CD4-positive, alpha-beta T cell treated with Interleukin-1 beta for 1 hour (primary cell): ENCODE data around the gene FGF5.
A peak's percentile ranks its signal among the peaks of the same experiment; 100 is the strongest.
"Not testable (repeated sequence)": the region's sequence is repeated elsewhere in the genome, so short reads cannot be mapped to it uniquely, and the experiment has no call there.

Experiments
- DNase-seq, 2 donors: peaks; one replicate each; pipeline ENCODE4 v3.0.0-alpha.2; 2020 to 2022

FGF5 gene

DNA sequence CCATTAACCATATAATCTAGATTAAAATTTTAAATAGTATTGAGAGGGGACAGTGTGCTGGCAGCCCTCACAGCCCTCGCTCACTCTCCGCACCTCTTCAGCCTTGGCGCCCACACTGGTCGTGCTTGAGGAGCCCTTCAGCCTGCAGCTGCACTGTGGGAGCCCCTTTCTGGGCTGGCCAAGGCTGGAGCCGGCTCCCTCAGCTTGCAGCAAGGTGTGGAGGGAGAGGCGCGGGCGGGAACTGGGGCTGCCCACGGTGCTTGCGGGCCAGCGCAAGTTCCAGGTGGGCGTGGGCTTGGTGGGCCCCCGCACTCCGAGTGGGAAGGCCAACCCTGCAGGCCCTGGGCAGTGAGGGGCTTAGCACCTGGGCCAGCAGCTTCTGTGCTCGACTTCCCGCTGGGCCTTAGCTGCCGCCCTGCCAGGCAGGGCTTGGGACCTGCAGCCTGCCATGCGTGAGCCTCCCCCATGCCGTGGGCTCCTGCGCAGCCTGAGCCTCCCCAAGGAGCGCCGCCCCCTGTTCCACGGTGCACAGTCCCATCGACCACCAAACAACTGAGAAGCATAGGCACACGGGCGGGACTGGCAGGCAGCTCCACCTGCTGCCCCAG is 36.3 kb downstream of the FGF5 start:
- DNase-seq = no peak

DNA sequence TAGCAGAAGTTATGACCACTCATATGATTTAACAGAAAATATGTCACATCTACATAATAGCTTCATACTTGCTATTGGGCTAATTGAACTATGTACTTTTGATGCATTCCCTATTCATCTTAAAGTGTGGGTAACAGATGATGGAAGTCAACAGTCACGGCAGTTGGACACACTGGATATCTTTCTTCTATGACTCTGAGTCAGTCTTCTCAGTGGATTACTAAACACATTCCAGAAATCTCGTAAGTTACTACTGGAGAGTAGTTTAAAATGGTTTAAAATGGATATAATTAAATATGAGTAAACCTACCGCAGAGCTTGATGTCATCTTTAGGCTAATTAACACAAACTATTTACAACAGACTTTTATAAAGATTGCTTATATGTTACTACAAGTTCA is 39.0 kb downstream of the FGF5 start:
- DNase-seq = no peak

DNA sequence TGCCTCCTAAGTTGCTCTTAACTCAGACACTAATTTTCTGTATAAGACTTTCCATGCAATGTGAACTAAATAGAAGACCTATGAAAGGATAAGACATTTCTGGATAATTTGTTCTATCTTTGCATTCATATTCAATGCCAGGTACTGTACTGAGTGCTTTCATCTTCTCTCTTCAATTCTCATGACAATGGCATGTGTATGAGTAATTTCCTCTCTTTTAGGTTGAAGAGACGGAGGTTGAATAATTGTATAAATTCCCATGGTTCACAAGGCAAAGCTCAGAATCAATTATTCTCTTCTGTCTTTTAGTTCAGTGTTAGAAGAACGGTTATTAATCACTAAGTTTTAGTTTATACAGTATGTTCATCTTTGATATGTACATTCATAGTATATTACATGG is 39.8 kb downstream of the FGF5 start:
- no peak for DNase-seq

DNA sequence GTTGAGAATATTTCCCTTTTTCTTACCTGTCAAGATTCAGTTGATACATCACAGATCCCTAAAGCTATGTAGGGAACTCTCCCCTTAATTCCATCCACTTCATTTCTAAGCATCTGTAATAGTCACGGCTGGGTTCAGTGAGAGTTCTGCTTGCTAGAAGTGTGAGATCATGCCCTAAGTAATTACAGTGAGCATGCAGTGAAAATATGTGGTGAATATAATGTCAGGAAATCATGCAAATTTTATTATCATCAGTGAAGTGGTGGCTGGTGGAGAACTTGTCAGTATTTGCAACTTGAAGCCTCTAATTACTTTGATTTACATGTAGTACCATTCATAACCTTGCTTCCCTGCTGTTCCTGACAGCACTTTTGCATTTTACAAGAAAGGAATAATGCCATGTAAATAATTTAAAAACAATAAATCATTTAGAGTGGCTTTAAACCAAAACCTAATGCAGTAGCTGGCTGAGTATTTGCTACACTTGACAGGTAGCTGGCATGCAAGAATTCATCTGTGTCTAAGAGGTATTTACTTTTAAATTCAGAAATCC is 40.8 kb downstream of the FGF5 start:
- DNase-seq = no peak

DNA sequence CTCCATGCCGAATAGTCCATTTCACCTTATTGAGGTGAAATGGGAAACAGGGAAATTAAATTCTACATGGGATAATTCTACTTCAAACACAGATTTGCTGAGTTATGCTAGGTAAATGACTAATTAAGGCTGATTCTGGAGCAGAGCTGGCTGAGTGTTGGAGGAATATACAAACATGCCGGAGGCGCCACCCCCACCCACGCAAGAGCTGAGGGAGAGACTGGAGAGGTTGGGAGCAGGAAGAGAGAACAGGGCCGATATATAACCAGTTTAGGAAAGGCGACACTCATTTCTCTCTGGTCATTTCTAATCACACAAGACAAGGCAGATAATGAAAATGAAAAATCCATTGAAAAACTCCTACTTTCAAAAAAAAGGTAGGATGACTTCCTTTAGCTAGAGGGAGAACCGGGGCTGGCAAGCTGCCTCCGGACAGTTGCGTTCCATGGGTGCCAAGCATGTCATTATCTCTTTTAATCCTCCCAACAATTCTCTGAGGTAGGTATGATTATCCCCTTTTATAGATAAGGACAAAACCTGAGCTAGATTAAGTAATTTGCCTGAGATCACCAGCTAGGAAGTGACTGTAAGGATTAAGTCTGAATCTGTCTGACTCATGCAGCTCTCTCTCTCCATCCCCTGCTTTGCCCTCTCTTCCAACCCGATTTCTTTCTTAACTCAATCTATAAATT is 41.5 kb downstream of the FGF5 start:
- DNase-seq = no peak

DNA sequence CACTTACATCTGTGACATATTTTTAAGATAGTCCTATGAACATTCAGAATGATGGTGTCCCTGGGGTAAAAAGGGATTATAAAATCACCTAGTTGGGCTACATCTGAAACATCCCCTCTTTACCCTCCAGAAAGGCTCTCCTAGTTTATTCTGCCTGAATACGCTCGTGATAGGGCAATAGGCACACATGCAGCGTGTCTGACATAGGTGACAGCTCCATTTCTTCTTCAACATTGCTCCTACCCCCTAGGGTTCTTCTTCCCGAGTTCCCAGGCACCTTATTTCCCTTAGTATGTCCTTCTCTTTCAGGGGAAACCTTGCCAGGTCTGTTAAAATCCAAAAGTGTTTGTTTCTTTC is 42.0 kb downstream of the FGF5 start:
- no peak for DNase-seq

DNA sequence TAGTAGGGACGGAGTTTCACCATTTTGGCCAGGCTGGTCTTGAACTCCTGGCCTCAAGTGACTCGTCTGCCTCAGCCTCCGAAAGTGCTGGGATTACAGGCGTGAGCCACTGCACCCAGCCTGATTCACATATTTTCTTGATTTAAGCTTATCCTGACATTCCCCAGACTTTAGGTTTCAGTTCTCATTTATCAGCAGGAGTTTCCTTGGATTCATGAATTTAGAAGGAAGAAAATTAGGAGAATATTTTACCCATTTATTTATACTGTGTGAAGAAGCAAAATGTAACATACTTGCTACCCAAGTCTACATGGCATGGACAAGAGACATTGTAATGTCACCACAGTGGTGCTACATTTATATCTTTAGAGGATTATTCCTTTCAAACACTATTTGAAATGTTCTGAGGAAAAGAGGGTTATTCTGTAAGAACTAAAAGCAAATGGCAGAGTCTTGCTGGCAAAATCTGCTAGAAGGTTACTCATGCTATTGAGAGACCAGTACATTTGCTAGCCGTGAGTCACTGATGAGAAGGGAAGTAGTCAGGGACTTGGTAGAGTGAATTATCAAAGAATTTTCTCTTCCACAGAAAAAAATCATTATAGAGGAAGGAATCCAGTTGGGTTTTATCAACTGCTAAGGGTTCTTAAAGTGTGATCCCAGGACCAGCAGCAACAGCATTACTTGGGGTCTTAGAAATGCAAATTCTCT is 43.0 kb downstream of the FGF5 start:
- DNase-seq = no peak

DNA sequence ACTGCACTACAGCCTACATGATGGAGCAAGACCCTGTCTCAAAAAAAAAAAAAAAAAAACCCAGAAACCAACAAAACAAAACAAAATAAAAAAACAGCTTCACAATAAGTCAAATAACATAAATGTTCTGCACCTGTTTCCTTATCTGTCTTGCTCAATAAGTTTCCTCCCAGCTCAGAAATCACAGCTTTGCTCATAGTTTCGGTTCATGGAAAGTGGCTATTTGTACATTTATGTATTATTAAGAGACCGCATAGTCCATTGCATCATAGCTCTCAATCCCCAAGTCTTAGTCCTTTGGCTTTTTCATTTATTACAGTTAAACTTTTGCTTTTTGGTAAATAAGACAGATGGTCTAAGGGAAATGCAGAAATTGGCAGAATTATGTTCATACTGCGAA is 44.7 kb downstream of the FGF5 start:
- DNase-seq = no peak

DNA sequence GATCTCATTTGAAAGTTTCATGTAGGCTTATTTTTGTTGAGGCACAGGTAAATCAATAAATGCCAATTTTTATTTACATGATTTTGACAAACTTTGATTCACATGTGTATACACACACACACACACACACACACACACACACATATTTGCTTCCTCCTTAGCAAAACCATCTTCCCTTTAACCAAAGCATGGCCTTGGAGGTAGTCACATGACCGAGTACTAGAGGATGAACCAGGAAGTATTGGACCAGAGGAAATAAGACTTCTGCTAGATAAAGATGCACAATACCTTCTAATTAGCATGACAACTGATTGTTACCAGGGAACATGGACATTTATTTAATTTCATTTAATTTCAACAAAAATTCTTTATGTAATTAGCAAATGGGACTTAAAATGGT is 45.7 kb downstream of the FGF5 start:
- no peak for DNase-seq

DNA sequence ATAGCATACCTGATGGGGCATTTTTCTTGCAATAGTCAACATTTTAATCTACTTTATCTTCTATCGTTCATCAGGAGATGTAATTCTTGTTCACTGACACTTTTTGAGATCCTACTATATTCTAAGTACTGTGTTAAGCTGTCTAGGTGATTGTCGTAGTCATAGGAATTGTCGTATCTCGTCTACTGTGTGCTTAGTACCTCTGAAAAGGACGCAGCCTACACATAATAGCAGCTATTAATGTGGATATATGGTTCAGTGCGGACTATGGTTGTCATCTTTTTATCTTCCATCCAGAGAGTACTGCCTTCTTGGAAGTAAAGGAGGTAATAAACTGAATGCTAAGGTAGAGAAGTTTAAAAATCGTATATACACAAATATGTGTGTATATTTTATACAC is 47.2 kb downstream of the FGF5 start:
- DNase-seq = no peak

DNA sequence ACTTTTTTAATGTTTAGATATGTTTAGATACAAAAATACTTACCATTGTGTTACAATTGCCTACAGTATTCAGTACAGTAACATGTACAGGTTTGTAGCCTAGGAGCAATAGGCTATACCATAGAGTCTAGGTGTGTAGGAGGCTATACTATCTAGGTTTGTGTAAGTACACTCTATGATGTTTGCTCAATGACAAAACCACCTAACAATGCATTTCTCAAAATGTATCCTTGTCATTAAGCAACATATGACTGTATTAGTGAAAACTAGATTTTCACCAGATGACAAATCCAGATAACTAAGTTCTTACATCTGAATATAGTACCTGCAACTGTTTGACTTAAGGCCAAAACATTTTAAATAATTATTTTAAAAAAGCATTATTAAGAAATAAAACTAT is 49.4 kb downstream of the FGF5 start:
- DNase-seq = not testable (repeated sequence)

DNA sequence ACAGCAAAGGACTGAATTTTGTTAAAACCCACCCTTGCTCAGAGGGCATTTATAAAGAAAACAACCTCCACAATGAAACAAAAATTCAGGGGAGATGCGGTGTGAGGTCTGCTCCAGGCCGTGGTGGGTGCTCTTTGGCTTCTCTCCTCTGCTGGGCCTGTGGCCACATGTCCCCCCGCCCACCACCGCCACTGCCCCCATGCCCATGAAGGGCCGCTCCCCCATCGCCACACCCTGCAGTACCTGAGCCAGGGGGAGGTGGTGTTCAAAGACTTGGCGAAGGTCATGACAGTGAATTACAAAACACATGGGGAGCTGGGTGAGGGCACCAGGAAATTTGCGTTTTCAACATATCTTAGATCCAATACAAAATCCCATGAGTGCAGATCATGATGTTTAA is 54.9 kb downstream of the FGF5 start:
- DNase-seq = no peak

DNA sequence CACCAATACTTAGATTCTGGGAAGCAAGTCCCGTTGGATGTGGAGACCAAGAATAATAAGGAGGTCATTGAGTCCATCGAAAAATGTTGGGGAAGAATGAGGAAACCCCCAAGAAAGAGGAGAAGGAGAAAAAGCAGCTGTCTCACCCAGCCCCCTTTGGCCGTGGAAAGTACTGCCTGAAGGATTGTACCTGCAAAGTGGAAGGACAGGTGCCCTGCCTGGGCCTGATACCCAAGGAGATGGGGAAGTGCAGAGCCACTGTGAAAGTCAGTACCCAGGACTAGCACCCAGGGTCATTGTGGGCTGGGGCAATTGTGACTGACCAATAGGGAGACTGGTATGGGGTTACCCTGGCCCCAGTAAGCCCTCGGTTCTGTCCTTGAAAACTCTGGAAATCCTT is 55.3 kb downstream of the FGF5 start:
- DNase-seq = no peak

DNA sequence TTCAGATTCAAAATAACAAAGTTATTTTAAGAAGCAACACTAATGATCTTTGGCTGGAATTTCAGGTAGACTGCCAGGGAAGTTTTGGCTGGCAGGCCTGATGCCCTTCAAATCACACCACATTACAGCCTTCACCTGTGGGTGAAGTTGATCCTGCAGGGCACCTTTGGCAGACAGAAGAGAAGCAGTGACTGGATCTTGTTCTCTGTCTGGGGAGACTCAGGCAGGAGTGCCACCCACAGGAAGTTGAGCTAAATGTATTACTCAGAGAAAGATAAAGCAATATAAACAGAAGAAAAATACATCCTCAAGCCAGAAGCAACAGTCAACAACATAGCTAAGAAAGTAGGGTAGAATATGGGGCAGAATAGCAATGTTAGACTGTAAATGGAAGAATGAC is 56.3 kb downstream of the FGF5 start:
- no peak for DNase-seq

DNA sequence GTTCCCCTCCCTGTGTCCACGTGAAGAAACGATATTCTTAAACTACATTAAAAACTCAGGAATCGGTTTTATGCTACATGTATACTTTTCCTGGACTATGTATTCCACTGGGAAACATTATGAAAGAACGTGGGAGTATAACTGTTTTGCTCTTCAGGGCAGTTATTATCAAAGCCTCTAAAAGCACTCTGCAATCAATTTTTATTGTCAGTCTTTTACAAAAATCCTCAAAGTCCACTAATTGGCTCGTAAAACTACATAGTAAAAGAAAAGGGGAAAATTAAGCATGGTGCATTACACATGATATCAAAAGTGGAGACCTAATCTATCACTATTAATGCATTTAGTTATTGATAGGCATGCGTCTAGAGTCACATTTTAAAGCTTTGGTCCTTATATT is 57.7 kb downstream of the FGF5 start:
- DNase-seq = no peak

DNA sequence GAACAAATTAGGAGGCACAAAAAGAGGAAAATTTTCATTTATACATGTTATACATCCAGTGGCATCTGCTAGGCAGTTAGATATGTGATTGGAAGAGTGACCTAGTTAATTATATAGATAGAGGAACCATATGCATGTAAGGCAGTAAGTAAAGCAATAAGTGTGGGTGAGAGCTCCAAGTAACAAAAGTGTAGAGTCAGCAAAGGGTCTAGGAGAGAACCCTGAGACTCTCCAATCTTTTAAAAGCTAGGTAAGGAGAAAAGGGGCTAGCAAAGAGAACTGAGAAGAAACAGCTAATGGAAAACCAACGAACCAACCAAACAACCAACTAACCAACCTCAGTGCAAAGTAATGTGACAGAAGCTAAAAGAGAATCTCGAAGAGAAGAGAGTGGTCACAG is 65.2 kb downstream of the FGF5 start:
- no peak for DNase-seq

DNA sequence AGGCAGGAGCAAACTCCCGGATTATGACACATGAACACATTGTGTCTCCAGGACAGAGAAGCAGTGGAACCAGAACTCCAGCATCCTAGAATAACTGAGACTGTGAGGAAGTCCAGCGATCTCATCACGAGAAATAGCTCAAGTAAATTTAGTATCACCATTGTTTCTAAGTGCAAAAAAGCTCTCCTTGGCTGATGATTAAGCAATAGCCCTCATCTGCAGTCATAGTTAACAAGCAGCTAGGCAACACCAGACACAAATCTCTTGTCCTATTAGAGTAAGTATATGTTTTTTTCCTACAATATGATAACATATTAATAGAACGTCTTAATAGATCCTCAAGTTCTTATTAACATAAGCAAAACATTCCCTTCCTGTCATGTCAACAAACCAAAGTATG is 66.7 kb downstream of the FGF5 start:
- DNase-seq = no peak

DNA sequence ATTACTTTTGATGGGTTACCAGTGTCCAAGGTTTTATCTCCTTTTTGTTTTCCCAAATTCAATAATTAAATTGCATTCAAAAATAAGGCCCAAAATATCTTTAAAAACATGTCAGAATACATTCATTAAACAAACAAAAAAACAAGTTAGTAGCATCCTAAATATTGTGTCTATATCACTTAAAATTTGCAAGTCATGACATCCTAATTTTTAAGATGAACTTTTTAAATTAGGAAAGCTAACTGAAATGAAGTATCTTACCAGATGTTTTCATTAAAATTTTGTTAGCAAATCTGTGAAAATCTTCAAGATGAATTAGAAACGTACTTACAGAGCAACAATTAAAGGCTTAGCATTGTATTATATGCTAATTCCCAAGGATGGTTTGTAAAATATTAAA is 68.1 kb downstream of the FGF5 start:
- no peak for DNase-seq

DNA sequence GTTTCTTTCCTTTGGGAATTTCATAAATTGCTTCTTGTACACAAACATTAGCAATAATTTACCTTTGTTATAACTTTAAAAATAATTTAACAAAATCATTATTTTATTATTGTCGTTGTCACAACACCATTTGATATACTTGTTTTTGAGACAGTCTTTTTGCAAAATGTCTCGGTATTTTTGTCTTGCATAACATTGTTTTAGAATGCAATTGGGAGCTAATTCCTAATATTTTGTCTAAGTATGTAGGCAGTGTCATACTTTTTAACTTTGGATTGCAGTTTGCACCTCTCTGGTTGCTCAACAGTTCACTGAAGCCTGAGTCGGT is 68.7 kb downstream of the FGF5 start:
- DNase-seq = no peak

DNA sequence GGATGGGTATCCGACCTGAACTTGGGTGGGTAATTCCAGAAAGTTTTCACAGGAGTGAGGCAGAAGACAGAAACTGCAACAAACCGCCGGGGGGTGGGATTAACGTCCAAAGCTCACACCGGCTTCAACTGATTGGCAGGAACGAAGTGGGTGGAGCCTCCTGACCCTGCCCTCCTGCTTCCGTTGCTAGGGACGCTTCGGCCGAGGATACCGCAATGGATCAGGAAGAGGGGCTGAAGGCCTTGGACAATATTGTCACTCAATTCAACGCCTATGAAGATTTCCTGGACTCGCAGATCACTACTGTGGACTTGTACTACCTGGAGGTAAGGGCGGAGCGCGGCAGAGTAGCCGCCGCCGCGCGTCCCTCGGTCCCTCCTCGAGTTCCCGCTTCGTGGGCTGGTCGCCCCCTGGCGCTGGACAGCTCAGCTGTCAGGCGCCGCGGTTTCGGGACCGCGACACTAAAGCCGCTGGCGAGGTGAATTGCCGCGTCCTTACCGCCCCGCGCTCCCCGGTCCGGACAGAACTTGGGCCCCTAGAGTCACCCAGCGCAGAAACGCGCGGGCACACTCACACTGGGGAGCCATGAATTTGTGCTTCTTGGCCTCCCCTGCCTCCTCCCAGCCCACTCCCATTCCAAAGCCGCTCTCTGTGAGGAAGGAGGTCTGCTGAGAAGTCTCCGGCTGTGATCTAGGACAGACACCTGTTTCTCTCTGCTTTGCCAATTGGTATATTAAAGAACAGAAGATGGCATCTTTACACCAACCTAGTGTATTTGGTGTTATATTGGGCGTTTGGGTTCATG is 69.3 kb downstream of the FGF5 start, which contains the start of gene CFAP299:
CFAP299 (plus strand) TSS at position 177 of the 805 bp plus-strand sequence.
- DNase-seq = peak; percentile 37 to 70

DNA sequence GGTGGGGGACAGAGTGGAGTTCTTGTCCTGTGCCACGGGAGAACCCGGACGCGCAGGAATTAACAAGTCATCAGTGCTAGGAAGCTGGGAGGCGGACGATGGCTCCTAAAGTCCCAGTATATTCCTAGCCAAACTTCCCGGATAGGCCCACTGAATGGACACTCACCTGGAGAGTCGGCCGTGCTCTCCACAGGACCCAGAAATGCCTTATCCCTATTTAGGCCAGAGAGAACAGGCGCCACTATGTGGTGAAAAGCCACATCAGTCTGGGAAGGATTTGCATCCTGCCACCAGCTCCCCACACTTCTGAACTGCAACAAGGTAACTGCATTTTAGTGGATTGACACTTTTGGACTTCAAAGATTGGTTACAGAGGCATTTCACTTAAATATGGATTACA is 70.1 kb downstream of the FGF5 start:
- DNase-seq = no peak

DNA sequence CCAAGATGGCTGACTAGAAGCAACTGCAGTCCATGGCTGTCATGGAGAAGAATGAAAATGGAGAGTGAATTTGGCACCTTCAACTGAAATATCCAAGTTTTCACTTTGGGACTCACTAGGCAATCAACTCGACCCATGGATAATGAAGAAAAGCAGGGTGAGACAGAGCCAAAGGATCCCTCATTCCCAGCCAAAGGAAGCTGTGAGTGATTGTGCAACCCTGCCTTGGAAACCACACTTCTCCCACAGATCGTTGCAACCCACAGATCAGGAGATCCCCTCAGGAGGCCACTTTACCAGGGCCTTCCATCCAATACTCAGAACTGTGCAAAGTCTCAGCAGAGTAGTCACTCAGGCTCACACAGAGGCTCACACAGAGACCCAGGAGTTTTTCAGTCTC is 73.6 kb downstream of the FGF5 start:
- DNase-seq = no peak
